Neural progenitor cell (in vitro differentiated cells): ENCODE data around the gene ZNF521. TPM values are rescaled to one million over a fixed set of nuclear protein-coding genes. Genes with fewer than 3 reads are reported as not detected.

Source experiments
- DNase-seq: peaks from one replicate; pipeline ENCODE4 v3.0.0-alpha.2; 2016; ENCODE audit warnings: low spot score
- H2AFZ ChIP-seq: fragments of 200-600 bp; sonication (generic); replicated peaks from 2 replicates; pipeline ENCODE4 v1.6.1; 2016; ENCODE audit warnings: antibody characterized with exemption
- H3F3A ChIP-seq: fragments of 200-600 bp; sonication (generic); 2 replicates; pipeline ENCODE4 v1.6.1; 2016; ENCODE audit warnings: antibody characterized with exemption, low read depth
- H3K27ac ChIP-seq: fragments of 200-600 bp; sonication (generic); 2 replicates; pipeline ENCODE4 v1.5.1; 2016; ENCODE audit warnings: mild to moderate bottlenecking
- H3K27me3 ChIP-seq: fragments of 200-600 bp; sonication (generic); 2 replicates; pipeline ENCODE4 v1.6.1; 2016; ENCODE audit warnings: mild to moderate bottlenecking, moderate library complexity
- H3K36me3 ChIP-seq: fragments of 200-600 bp; sonication (generic); 2 replicates; pipeline ENCODE4 v1.5.1; 2016
- H3K4me1 ChIP-seq: fragments of 200-600 bp; sonication (generic); 2 replicates; pipeline ENCODE4 v1.6.1; 2016; ENCODE audit warnings: mixed run types
- H3K4me2 ChIP-seq: fragments of 200-600 bp; sonication (generic); 2 replicates; pipeline ENCODE4 v1.6.1; 2016
- H3K4me3 ChIP-seq: fragments of 200-600 bp; sonication (generic); 2 replicates; pipeline ENCODE4 v1.5.1; 2016
- H3K79me2 ChIP-seq: fragments of 200-600 bp; sonication (generic); 2 replicates; pipeline ENCODE4 v1.6.1; 2016; ENCODE audit warnings: low read depth
- H3K9ac ChIP-seq: fragments of 200-600 bp; sonication (generic); 2 replicates; pipeline ENCODE4 v1.6.1; 2016
- H3K9me3 ChIP-seq: fragments of 200-600 bp; sonication (generic); 2 replicates; pipeline ENCODE4 v1.5.1; 2016; ENCODE audit warnings: low read depth
- H4K20me1 ChIP-seq: fragments of 200-600 bp; sonication (generic); 2 replicates; pipeline ENCODE4 v1.6.1; 2016; ENCODE audit warnings: low read depth
- H3K27ac Mint-ChIP-seq: 3 replicates; pipeline ENCODE4 v1.8.0; 2021; ENCODE audit warnings: mixed read lengths
- H3K27me3 Mint-ChIP-seq: 2 replicates; pipeline ENCODE4 v1.8.0; 2022; ENCODE audit warnings: low read depth, mild to moderate bottlenecking, inconsistent platforms, moderate library complexity, mixed read lengths; ENCODE audit not compliant: insufficient read depth
- H3K36me3 Mint-ChIP-seq: 3 replicates; pipeline ENCODE4 v1.8.0; 2021; ENCODE audit warnings: mixed read lengths
- H3K4me1 Mint-ChIP-seq: 3 replicates; pipeline ENCODE4 v1.8.0; 2021; ENCODE audit warnings: mixed read lengths
- H3K4me3 Mint-ChIP-seq: 3 replicates; pipeline ENCODE4 v1.8.0; 2021; ENCODE audit warnings: mild to moderate bottlenecking, moderate library complexity, mixed read lengths
- H3K9me3 Mint-ChIP-seq: 3 replicates; pipeline ENCODE4 v1.8.0; 2020; ENCODE audit warnings: mixed read lengths
- EZH2 ChIP-seq: fragments of 200-600 bp; sonication (generic); IDR thresholded peaks from 2 replicates; pipeline ENCODE4 v1.6.1; 2017; ENCODE audit warnings: antibody characterized with exemption, mild to moderate bottlenecking, moderate library complexity
- EZH2phosphoT487 ChIP-seq: fragments of 200-600 bp; sonication (generic); IDR thresholded peaks from 2 replicates; pipeline ENCODE4 v1.6.1; 2017; ENCODE audit warnings: antibody characterized with exemption
- total RNA-seq: library from RNA; depleted of rRNA; stranded (reverse); fragments of >200 nt; gene quantifications from 2 replicates; pipeline ENCODE4 v1.2.3, GENCODE V29; 2015; ENCODE audit warnings: low replicate concordance
- TF ChIP-seq, protein P1 (sequence below): fragments of 200-600 bp; sonication (generic); IDR thresholded peaks from 2 replicates; pipeline ENCODE4 v1.5.1; 2017; ENCODE audit warnings: antibody characterized with exemption, mild to moderate bottlenecking

ZNF521 gene
- total RNA-seq, 1 donor from 2014 or later = 136 TPM

DNA sequence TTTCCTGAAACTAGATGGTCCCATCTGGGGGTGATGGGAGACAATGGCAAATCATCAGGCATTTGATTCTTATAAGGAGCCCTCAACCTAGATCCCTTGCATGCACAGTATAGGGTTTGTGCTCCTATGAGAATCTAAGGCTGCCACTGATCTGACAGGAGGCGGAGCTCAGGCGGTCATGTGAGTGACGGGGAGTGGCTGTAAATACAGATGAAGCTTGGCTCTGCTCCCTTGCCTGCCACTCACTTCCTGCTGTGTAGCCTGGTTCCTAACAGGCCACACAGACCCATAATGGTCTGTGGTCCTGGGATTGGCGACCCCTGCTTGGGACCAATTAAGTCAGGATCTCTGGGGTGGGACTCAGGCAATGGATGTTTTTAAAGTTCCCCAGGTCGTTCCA is 293.4 kb downstream of the ZNF521 start:
- no peak overlapping the region for H3K27ac ChIP-seq
- H3K9ac ChIP-seq = no peak overlapping the region
- peaks cover 6% of the 10 kb centered on the region for H3K36me3 ChIP-seq
- H3K4me2 ChIP-seq = no peak overlapping the region
- no peaks in the 10 kb centered on the region for H3K79me2 ChIP-seq
- H4K20me1 ChIP-seq = peaks cover 7% of the 10 kb centered on the region
- no peak for DNase-seq
- Mint-ChIP-seq H3K36me3 (peaks cover 35% of the 10 kb centered on the region), H3K27ac (no peak overlapping the region), H3K9me3 (no peaks in the 10 kb centered on the region), H3K4me3 (no peak overlapping the region), H3K4me1 (peaks cover 8% of the 10 kb centered on the region), H3K27me3 (no peaks in the 10 kb centered on the region)
- peaks cover 7% of the 10 kb centered on the region for H3F3A ChIP-seq
- TF ChIP-seq, protein P1, sequence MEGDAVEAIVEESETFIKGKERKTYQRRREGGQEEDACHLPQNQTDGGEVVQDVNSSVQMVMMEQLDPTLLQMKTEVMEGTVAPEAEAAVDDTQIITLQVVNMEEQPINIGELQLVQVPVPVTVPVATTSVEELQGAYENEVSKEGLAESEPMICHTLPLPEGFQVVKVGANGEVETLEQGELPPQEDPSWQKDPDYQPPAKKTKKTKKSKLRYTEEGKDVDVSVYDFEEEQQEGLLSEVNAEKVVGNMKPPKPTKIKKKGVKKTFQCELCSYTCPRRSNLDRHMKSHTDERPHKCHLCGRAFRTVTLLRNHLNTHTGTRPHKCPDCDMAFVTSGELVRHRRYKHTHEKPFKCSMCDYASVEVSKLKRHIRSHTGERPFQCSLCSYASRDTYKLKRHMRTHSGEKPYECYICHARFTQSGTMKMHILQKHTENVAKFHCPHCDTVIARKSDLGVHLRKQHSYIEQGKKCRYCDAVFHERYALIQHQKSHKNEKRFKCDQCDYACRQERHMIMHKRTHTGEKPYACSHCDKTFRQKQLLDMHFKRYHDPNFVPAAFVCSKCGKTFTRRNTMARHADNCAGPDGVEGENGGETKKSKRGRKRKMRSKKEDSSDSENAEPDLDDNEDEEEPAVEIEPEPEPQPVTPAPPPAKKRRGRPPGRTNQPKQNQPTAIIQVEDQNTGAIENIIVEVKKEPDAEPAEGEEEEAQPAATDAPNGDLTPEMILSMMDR = no peak
- TF ChIP-seq EZH2phosphoT487 (no peak), EZH2 (no peak)
- peaks cover 15% of the 10 kb centered on the region for H3K4me1 ChIP-seq
- H3K27me3 ChIP-seq = no peaks in the 10 kb centered on the region
- no peak overlapping the region for H3K4me3 ChIP-seq
- H3K9me3 ChIP-seq = no peaks in the 10 kb centered on the region
- no peak overlapping the region for H2AFZ ChIP-seq

DNA sequence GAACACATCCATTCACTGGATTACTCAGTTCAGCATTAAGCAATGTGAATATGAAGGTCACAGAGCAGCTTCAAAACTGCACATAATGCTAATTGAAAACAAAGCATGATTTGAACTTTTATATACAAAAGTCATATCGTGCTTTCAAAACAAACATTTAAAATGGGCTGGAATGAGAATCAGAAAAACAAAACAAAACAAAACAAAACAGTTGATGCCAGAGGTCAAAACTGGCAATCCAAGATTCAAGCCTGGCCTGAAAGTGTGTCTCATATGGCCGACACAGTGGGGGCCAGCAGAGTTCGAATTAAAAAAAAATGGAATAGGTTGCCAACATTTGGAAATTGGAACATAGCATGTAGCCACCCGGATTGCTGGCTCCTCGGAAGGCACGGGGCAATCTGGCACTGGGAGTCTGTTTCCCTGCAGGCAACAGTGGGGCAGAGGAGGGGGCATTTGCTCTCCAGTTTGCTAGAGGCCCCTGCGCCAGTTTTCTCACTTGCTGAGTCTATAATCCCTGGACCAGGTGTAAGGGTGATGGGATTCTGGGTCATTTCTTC is 294.4 kb downstream of the ZNF521 start:
- no peaks in the 10 kb centered on the region for H3K27me3 ChIP-seq
- no peak overlapping the region for H3K9ac ChIP-seq
- DNase-seq = no peak
- H3F3A ChIP-seq = peaks cover 7% of the 10 kb centered on the region
- Mint-ChIP-seq H3K4me3 (no peak overlapping the region), H3K27ac (no peak overlapping the region), H3K27me3 (no peaks in the 10 kb centered on the region), H3K9me3 (no peaks in the 10 kb centered on the region), H3K36me3 (peaks cover 31% of the 10 kb centered on the region), H3K4me1 (peaks cover 8% of the 10 kb centered on the region)
- TF ChIP-seq, protein P1 = no peak
- TF ChIP-seq EZH2 (no peak), EZH2phosphoT487 (no peak)
- no peaks in the 10 kb centered on the region for H4K20me1 ChIP-seq
- H3K9me3 ChIP-seq = no peaks in the 10 kb centered on the region
- no peak overlapping the region for H3K4me2 ChIP-seq
- H3K4me1 ChIP-seq = peaks cover 15% of the 10 kb centered on the region
- H3K27ac ChIP-seq = no peak overlapping the region
- H3K4me3 ChIP-seq = no peak overlapping the region
- peaks cover 6% of the 10 kb centered on the region for H3K36me3 ChIP-seq
- H2AFZ ChIP-seq = no peak overlapping the region
- no peaks in the 10 kb centered on the region for H3K79me2 ChIP-seq

GRCh38 chr18:25056429-25056828 is 295.5 kb downstream of the ZNF521 start:
- Histone ChIP-seq H3K4me3 (no peak overlapping the region), H3K9ac (no peak overlapping the region), H4K20me1 (no peaks in the 10 kb centered on the region), H2AFZ (no peak overlapping the region), H3F3A (peaks cover 7% of the 10 kb centered on the region), H3K27me3 (no peaks in the 10 kb centered on the region), H3K4me1 (peaks cover 6% of the 10 kb centered on the region), H3K4me2 (no peak overlapping the region), H3K27ac (no peak overlapping the region), H3K36me3 (peaks cover 6% of the 10 kb centered on the region), H3K9me3 (no peaks in the 10 kb centered on the region), H3K79me2 (no peaks in the 10 kb centered on the region)
- H3K27ac Mint-ChIP-seq = no peak overlapping the region
- no peak overlapping the region for H3K4me3 Mint-ChIP-seq
- H3K27me3 Mint-ChIP-seq = no peaks in the 10 kb centered on the region
- H3K36me3 Mint-ChIP-seq = peaks cover 20% of the 10 kb centered on the region
- TF ChIP-seq EZH2phosphoT487 = no peak
- TF ChIP-seq, protein P1 = no peak
- TF ChIP-seq EZH2 = no peak
- DNase-seq = no peak
- peaks cover under 1% of the 10 kb centered on the region for H3K9me3 Mint-ChIP-seq
- peaks cover 4% of the 10 kb centered on the region for H3K4me1 Mint-ChIP-seq
